Activated naive CD4-positive, alpha-beta T cell treated with anti-CD3 and anti-CD28 coated beads, Interleukin-2, amount 50 U/mL, for 16 hours (primary cell): ENCODE data around the gene NDUFA3.
A peak's percentile ranks its signal among the peaks of the same experiment; 100 is the strongest.
"Not testable (repeated sequence)": the region's sequence is repeated elsewhere in the genome, so short reads cannot be mapped to it uniquely, and the experiment has no call there.

Source experiments
- DNase-seq: peaks from one replicate; pipeline ENCODE4 v3.0.0-alpha.2; 2020

The NDUFA3 gene

DNA sequence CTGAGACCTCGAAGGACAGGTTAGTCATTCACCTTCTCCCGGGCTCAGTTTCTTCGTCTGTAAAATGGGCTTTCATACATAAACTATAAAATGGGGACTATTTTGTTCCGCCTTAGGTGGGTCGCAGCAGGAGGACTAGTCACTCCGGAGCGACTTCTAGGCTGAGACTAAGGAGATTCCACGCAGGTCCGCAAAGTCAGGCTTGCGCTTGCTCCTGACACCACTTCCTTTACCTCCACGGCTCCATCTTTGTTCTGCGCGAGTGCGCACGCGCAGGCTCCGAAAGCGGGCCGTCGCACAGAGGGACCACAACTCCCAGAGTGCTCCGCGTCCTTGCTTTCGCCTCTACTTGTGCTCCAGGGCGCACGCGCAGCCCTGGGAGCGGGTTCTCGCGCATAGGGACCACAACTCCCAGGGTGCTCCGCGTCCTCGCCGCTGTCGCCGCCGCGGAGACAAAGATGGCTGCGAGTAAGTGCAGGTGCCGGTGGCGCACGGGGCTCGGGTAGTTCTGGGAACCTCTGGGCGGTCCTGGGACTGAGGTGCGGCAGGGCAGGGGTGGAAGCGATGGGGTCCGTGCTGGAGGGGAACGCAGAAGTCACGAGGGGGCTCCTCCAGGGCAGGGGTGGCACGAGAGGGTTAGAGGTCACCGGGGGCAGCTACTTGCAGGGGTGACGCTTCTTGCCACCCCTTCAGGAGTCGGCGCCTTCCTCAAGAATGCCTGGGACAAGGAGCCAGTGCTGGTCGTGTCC is at the start of gene NDUFA3:
NDUFA3 (plus strand) TSS at position 435 of the 749 bp plus-strand sequence; CDS start at position 459, 24 bp downstream.
- peak; percentile 97 for DNase-seq

DNA sequence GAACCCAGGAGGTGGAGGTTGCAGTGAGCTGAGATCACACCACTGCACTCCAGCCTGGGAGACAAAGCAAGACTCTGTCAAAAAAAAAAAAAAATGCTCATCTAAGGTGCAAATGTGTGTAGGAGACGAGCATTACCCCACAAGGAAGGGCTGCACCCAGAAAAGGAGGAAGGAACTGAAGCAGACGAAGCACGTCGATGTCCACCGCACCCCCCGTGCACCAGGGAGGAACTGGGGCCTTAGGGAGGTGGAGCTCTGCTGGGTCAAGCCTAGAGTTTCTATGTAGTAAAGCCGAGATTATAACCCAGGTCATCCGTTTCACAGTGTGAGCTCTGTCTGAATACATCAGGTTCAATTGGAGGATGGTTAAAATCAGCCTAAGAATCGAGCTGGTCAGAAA is 40.0 kb upstream of the NDUFA3 start:
- DNase-seq = no peak

DNA sequence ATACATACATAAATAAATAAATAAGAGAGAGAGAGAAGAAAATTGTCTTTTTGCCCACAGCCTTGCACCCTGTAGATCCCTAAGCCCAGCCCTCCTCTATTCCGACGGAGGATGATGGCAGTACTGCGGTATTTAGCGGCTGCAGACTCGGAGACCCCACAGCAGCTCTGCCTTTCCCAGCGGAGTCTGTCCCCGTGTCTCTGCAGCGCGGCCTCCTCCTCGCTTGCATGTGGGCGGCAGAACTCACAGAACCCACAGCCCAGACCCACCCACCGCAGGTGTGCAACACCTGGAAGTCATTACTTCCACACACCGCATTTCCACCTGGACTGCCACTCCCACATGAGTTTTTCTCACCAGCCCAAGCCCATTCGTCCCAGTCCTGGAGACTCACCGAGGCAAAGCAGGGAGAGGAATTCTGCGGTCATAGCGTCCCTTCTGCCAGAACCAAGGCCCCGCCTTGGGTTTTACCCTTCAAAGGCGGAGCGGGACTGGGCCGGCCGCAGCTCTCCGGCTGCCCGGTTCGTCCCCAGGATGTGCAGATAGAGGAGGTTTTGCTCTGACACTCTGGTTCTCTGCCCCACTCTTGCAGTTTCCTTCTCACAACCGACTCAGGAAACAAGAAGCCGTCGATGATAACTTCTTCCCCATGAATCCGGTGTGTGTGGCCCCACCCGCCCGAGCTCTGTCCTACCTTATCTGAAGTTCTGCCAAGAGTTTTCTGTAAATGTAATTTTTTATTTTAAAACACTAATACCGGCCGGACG is 39.1 kb upstream of the NDUFA3 start, which contains the start of gene VSTM1:
VSTM1 (minus strand) TSS at position 548 of the 767 bp plus-strand sequence; CDS start at position 428, 120 bp downstream.
- no peak for DNase-seq

DNA sequence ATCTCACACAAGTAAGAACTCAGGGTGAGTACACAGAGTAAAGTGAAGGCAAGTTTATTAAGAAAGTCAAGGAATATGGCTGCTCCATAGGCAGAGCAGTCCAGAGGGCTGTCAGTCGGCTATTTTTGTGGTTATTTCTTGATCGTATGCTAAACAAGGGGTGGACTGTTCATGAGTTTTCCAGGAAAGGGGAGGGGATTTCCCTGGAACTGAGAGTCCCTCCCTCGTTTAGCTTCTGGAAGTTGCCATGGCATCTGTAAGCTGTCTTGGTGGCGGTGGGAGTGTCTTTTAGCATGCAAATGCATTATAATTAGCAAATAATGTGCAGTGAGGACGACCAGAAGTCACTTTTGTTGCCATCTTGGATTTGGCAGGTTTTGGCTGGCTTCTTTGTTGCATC is 33.2 kb upstream of the NDUFA3 start:
- no peak for DNase-seq

DNA sequence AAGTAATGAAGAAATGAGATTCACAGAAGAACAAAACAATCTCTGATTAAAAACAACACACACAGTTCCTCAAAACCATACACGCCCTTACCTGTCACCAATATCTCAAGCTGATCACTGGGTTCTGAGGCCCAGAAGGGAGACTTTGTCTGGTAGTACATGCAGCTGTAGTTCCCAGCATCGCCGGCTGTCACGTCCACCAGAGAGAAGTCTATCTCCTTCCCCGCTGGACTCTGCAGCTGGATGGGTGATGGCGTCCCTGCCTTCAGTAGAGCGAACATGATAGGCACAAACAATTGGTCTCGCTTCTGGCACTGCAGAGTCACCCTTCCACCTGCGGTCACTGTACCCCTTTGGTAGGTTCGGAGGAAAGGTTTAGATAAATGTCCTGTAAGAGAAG is 28.8 kb upstream of the NDUFA3 start:
- DNase-seq = no peak

DNA sequence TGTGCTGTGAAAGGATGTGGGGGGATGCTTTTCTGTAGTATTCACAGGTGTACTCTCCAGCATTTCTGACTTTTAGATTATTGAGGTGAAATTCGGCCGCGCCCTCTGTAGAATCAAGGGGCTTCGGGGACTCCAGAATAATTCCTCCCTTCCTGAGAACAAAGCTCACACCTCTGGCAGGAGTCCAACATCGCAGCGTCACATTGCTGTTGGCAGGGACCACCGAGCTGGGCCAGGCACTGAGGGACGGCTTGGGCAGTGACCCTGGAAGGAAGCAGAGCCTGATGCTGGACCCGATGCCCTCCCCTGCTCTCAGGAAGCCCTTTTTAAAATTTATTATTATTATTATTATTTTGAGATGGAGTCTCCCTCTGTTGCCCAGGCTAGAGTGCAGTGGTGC is 27.8 kb upstream of the NDUFA3 start:
- no peak for DNase-seq

DNA sequence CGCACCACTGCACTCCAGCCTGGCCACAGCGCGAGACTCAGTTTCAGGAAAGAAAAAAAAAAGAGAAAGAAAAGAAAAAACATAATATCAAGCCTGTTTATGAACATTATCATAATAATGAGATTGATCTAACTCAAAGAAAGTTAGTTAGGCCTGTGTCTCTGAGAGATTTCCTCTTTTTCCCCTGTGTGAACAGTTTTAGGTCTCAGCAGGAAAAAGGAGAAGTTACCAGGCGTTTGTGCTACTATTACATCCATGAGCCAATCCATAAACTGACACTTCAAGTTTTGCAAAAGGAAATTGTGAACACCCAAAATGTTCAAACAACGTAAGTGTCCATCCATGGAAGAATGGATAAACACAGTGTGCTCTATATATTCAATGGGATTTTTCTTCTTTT is 25.3 kb upstream of the NDUFA3 start:
- DNase-seq = no peak

DNA sequence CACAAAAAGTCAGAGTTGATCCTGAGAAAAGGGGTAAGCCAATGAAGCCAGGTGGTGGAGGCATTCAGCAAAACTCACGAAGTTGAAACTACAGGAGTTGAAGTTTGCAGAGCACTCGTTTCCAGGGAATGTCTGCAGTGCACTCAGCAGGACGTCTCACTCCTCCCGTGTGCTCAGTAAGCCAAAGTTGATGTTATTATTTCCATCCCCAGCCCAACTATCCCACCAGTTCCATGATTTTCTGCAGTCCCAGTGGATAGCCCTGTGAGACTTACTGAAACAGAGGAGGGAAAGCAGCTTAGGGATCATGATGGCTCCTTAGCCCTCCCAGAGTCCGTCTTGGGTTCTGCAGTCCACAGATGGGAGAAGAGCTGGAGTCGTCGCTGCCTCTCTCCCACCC is 21.6 kb upstream of the NDUFA3 start, which contains the start of gene TARM1:
TARM1 (minus strand) TSS at position 334 of the 400 bp plus-strand sequence; CDS start at position 309, 25 bp downstream.
- DNase-seq = no peak

DNA sequence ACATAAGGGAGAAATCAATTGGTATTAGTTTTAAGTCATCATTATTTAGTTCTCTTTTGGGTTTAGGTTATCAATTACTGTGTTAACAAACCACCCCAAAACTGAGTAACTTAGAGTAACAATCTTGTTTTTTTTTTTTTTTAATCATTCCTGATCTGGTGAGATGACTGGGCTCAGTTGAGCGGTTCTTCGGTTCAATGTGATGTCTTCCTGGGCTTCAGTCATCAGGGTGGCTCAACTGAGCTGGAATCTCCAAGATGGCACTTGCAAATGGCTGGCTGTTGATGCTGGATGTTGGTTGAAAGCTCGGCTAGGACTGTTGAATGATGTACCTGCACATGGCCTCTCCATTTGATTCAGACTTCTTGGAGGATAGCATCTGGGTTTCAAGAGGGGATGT is 18.2 kb upstream of the NDUFA3 start:
- no peak for DNase-seq

DNA sequence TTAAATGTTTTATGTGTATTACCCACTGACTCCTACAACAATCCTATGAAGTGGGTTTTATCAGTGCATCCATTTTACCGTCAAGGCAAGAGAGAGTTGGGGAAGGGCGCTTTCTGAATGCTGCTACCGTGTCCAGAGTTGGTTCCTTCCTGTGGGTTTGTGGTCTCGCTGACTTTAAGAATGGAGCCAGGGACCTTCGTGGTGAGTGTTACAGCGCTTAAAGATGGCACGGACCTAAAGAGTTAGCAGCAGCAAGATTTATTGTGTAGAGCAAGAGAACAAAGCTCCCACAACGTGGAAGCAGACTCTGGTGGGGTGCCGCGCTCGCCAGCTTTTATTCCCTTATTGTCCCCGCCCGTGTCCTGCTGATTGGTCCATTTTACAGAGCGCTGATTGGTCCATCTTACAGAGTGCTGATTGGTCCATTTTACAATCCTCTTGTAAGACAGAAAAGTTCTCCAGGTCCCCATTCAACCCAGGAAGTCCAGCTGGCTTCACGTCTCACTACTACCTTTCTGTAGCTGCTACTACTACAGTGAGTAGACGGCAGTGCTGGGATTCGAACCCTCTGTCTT is 8.1 kb upstream of the NDUFA3 start:
- no peak for DNase-seq

DNA sequence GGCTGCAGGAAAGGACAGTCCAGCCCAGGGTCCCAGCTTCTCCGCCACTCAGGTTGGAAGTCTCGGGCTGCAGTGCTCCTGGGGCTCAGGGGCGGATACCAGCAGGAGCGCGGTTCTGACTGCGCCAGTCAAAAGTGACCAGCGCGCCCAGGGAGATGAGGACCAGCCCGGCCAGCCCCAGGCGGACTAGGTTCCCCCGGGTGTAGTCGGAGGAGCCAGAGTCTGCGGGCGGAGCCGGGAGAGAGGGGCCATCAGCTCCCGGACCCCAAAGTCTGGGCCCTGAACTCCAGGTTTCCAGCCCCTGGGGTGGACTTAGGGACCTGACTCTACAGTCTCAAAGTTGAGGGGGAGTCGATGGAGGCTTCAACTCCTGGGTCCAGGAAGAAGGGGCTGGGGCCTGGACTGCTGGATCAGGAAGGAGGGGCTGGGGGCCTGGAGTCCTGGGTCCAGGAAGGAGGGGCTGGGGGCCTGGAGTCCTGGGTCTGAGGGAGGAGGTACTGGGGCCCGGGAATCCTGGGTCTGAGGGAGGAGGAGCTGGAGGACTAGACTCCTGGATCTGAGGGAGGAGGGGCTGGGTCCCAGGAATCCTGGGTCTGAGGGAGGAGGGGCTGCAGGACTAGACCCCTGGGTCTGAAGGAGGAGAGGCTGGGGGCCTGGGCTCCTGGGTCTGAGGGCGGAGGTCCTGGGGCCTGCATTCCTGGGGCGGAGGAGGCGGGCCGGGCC is 7.4 kb upstream of the NDUFA3 start:
- no peak for DNase-seq

DNA sequence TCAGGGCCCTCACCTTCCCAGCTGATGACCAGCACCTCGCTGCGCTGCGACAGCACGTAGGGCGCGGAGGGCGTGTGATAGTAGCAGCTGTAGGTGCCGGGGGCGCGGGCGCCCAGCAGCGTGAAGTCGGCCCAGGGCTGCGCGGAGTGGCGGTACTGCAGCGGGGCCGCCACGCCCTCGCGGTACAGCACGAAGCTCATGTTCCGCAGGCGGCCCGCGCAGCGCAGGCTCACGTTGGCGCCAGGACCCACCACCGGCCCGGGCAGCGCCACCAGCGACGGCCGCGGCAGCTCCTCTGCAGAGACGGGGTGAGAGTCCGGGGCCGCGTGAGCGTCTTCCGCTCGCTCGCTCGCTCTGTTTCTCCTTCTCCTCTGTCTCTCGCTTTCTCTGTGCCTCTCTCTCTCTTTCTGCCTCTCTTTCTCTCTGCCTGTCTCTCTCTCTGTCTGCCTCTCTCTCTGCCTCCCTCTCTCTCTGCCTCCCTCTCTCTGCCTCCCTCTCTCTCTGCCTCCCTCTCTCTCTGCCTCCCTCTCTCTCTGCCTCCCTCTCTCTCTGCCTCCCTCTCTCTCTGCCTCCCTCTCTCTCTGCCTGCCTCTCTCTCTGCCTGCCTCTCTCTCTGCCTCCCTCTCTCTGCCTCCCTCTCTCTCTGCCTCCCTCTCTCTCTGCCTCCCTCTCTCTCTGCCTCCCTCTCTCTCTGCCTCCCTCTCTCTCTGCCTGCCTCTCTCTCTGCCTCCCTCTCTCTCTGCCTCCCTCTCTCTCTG is 6.6 kb upstream of the NDUFA3 start:
- DNase-seq = peak; percentile 64

DNA sequence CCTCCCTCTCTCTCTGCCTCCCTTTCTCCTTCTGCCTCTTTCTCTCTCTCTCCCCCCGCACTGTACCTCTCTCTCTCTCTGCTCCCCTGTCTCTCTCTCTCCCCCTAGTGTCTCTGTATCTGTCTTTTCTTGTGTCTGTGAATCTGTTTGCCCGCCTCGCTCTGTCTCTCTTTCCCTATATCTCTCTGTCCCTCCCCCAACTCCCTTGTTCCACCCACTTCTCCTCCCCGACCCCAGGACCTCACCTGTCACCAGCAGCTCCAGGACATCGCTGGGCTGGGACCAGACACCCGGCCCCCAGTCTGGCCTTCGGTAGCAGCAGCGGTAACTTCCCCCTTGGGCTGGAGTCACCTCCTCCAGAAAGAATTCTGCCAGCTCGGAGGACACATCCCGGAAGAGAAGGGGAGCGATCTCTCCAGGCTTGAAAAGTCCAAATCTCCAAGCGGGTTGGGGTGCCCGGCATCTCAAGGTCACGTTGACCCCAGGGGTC is 6.0 kb upstream of the NDUFA3 start:
- no peak for DNase-seq

DNA sequence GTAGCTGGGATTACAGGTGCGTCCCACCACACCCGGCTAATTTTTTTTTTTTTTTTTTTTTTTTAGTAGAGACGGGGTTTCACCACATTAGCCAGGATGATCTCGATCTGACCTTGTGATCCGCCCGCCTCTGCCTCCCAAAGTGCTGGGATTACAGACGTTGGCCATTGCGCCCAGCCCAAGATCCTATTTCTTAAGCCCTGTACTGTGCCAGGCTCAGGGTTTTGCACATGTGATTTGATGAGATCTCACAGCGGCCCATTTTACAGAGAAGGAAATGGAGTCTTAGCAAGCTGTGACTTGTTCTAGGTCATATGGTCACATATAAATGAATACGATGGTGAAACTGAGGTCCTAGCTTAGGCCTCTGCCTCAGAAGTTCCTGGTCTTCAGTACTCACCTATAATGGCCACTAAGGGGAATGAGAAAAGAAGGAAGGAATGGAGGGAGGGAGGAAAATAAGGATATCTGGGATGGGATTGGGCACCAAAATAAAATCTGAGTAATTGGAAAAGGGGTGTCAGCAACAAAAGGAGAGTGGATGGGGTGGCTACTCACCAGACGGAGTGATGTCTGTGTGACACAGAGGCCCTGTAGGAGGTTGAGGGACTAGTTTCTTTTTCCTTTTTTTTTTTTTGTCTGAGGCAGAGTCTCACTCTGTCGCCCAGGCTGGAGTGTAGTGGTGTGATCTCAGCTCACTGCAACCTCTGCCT is 3.3 kb upstream of the NDUFA3 start:
- no peak for DNase-seq

DNA sequence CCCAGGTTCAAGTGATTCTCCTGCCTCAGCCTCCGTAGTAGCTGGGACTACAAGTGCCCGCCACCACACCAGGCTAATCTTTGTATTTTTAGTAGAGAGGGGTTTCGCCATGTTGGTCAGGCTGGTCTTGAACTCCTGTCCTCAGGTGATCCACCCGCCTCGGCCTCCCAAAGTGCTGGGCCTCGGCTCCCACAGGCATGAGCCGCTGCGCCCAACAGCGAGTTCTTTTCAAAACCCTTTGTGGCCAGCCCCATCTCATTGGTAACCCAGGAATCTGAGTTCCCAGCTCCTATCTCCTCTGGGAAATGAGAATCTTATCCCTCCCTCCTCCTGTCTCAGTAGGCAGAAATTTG is 2.8 kb upstream of the NDUFA3 start:
- not testable (repeated sequence) for DNase-seq

DNA sequence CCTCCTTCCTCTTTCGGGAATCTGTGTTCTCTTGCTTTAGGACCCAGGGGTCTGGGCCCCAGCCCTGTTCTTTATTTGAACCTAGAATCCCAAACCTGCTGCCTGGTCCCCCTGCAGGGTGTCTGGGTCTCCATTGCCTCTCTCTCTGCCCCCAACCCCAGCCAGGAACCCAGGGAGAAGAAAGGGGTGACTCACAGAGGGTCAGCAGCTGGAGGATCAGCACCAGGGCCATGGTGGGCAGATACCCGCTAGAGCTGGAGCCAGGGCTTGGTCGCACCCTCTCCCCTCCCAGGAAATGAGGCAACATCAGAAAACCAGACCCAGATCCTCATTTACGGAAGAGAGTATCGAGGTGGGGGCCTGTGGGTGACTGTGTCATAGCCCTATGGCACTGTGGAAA is 2.1 kb upstream of the NDUFA3 start, which contains the start of gene OSCAR:
OSCAR (minus strand) TSS at position 243 of the 400 bp plus-strand sequence; CDS start at position 232, 11 bp downstream.
- no peak for DNase-seq

DNA sequence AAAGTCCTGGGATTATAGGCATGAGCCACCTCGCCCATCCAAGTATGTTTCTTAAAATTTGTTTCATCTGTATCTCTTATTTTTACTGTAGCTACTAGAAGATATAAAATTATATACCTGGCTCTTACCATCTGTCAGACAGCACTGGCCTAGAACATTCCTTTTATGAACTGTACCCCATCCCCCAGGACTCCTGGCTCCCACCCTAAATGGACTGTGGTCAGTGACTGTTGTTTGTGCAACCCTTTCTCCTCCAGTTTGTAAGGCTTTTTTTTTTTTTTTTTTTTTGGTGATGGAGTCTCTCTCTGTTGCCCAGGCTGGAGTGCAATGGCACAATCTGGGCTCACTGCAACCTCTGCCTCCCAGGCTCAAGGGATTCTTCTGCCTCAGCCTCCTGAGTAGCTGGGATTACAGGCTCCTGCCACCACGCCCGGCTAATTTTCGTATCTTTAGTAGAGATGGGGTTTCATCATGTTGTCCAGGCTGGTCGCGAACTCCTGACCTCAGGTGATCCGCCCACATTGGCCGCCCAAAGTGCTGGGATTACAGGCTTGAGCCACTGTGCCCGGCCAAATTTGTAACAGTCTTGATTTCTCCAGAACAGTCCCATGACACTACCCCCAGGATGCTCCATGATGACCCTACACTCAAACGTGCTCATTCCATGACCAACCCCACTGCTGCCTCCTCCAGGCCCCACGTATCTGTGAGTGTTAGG is 2.5 kb downstream of the NDUFA3 start:
- DNase-seq = no peak

DNA sequence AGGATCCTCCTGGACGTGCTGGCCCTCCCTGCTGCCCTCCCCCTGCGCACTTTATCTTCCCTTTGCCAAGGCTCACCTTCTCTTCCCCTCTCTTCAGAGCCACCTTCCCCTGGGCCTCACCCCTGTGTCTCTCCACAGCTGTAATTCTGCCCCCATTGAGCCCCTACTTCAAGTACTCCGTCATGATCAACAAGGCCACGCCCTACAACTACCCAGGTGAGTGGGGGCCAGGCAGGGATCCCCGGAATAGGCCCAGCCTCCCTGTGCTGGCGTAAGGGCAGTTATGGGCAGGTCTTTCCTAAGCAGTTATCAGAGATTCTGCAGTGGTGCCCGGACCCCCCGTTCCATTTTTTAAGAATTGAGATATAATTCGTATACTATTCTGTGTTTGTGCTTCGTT is 3.1 kb downstream of the NDUFA3 start:
- no peak for DNase-seq

DNA sequence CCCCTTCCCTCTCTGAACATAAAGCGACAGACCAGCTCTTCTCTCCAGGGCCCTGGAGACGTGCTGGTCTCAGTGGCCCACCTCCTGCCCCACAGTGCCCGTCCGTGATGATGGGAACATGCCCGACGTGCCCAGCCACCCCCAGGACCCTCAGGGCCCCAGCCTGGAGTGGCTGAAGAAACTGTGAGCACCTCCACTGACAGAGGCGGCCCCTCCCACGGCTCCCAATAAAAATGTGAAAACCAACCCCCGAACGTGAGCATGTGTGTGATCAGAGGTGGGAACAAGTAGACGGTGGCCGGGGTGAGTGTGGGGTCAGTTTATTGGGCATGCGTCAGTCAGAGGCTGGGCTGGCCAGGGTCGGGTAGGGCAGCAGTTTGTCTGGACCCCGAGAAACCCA is 4.1 kb downstream of the NDUFA3 start:
- no peak for DNase-seq

DNA sequence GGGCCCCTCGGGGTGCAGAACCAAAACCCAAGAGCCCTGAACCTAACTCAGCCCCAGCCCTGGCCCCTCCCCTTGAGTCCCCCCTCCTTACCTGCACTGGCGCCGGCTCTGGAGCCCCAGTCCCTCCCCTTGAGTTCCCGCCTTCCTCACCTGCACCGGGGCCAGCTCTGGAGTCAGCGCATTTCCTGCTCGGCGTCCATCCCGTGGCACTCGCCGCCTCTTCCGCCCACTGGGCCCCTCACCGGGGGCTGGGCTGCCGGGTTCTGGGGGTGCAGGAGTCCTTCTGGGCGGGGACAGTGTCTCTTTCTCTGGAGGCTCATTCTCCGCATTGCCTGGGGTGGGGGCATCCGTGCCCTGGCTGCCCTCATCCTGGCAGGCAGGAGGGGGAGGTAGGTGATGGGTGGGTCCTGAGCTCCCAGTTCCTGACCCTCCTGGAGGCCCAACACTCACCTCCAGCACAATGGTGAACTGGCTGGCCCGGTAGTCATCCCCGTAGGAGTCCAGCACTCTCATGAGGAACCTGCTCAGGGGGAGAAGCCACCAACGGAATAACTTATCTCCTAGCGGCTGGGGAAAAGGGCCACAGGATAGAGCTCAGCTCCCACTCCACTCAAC is 5.3 kb downstream of the NDUFA3 start:
- DNase-seq = no peak
